ENCODE measurements around the gene TADA2A.
A peak's percentile ranks its signal among the peaks of the same experiment; 100 is the strongest.

Gene TADA2A, protein sequence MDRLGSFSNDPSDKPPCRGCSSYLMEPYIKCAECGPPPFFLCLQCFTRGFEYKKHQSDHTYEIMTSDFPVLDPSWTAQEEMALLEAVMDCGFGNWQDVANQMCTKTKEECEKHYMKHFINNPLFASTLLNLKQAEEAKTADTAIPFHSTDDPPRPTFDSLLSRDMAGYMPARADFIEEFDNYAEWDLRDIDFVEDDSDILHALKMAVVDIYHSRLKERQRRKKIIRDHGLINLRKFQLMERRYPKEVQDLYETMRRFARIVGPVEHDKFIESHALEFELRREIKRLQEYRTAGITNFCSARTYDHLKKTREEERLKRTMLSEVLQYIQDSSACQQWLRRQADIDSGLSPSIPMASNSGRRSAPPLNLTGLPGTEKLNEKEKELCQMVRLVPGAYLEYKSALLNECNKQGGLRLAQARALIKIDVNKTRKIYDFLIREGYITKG

GRCh38 chr17:37406635-37407461, at the start of gene TADA2A, which contains the start of gene ACACA:
Gene TADA2A, plus strand, starts transcription at chr17:37406886. Its CDS starts 4,480 bp downstream, at chr17:37411366.
Gene ACACA, minus strand, starts transcription at chr17:37406836. Its CDS starts 537 bp downstream, at chr17:37406299.
- Histone ChIP-seq H3K4me3 (ENCODE audit: low read length) (peak within 1 kb of the TSS; percentile 85), H3K9ac (ENCODE audit: low read length) (peak within 1 kb of the TSS; percentile 75), H3K27me3 (ENCODE audit: control insufficient read depth, insufficient read depth, low read length) (no peaks in the 10 kb centered on the region), H3K36me3 (ENCODE audit: control insufficient read depth, insufficient read depth, low read length) (no peaks in the 10 kb centered on the region), H3K4me1 (ENCODE audit: control insufficient read depth, insufficient read depth, low read length) (no peaks in the 10 kb centered on the region), H3K27ac (ENCODE audit: low read depth, low read length) (peak within 1 kb of the TSS; percentile 94)

GRCh38 chr17:37358098-37358829, 48.4 kb upstream of the TADA2A start:
- H3K9ac ChIP-seq (ENCODE audit: low read length), result peak overlapping the region; percentile 77
- H3K4me3 ChIP-seq (ENCODE audit: low read length), result peak overlapping the region; percentile 87
- H3K27ac ChIP-seq (ENCODE audit: low read depth, low read length), result peak overlapping the region; percentile 91
- H3K27me3 ChIP-seq (ENCODE audit: control insufficient read depth, insufficient read depth, low read length), result no peaks in the 10 kb centered on the region
- H3K36me3 ChIP-seq (ENCODE audit: control insufficient read depth, insufficient read depth, low read length), result no peaks in the 10 kb centered on the region
- peaks cover 8% of the 10 kb centered on the region for H3K4me1 ChIP-seq (ENCODE audit: control insufficient read depth, insufficient read depth, low read length)

DNA sequence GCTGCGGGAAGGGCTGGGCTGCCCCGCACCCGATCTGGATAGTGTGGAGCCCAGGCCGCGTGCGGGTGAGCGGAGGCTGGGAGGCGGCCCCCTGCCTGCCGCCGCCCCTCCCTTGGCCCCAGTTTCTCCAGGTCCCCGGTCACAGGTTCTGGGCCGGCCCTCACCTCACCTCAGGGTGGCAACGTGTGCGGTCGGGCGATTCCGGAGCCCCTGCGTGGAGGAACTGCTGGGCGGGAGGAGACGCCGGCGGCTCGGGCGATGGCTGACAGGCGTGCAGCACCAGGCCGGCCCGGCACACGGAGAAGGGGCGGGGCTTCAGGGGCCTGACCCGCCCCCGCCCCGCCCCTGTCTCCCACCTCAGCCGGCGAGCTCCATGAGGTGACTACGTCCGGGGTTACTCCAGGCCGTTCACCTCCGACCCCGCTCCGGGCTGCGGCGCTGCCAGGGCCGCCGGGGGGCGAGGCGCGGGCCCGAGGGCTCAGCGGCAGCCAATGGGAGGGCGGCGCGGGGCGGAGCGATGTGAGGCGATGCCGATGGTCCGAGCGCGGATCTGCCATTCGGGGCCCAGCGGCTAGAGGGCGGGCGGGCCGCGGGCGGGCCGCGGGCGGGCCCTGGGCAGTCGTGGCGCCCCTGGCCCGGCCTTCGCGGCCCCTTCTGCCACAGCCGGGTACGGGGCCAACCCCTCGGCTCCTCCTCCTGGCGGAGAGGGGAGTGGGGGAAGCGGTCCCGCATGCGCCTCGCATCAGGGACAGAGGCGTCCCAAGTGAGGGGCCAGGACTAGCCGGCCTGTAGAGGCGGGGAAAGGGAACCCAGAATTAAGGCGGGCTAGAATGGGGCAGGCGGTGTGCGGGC, 47.6 kb upstream of the TADA2A start:
- Histone ChIP-seq H3K9ac (ENCODE audit: low read length) (peak overlapping the region; percentile 77), H3K4me3 (ENCODE audit: low read length) (peak overlapping the region; percentile 87), H3K27me3 (ENCODE audit: control insufficient read depth, insufficient read depth, low read length) (no peaks in the 10 kb centered on the region), H3K4me1 (ENCODE audit: control insufficient read depth, insufficient read depth, low read length) (peaks cover 8% of the 10 kb centered on the region), H3K36me3 (ENCODE audit: control insufficient read depth, insufficient read depth, low read length) (no peaks in the 10 kb centered on the region), H3K27ac (ENCODE audit: low read depth, low read length) (peak overlapping the region; percentile 91)

- no peaks in the 10 kb centered on the region for H3K36me3 ChIP-seq (ENCODE audit: control insufficient read depth, insufficient read depth, low read length)
- H3K9ac ChIP-seq (ENCODE audit: low read length), result peak overlapping the region; percentile 70
- peak overlapping the region; percentile 87 for H3K4me3 ChIP-seq (ENCODE audit: low read length)
- peak overlapping the region; percentile 91 for H3K27ac ChIP-seq (ENCODE audit: low read depth, low read length)
- H3K4me1 ChIP-seq (ENCODE audit: control insufficient read depth, insufficient read depth, low read length), result peaks cover 8% of the 10 kb centered on the region
- no peaks in the 10 kb centered on the region for H3K27me3 ChIP-seq (ENCODE audit: control insufficient read depth, insufficient read depth, low read length)
These were observed 47.0 kb upstream of the TADA2A start for GRCh38 chr17:37359682-37360188.

- Histone ChIP-seq H3K4me1 (ENCODE audit: control insufficient read depth, insufficient read depth, low read length) (peaks cover 8% of the 10 kb centered on the region), H3K4me3 (ENCODE audit: low read length) (no peak overlapping the region), H3K27me3 (ENCODE audit: control insufficient read depth, insufficient read depth, low read length) (no peaks in the 10 kb centered on the region), H3K9ac (ENCODE audit: low read length) (no peak overlapping the region), H3K36me3 (ENCODE audit: control insufficient read depth, insufficient read depth, low read length) (no peaks in the 10 kb centered on the region), H3K27ac (ENCODE audit: low read depth, low read length) (no peak overlapping the region)
These were observed 46.1 kb upstream of the TADA2A start for GRCh38 chr17:37360632-37361031.

DNA sequence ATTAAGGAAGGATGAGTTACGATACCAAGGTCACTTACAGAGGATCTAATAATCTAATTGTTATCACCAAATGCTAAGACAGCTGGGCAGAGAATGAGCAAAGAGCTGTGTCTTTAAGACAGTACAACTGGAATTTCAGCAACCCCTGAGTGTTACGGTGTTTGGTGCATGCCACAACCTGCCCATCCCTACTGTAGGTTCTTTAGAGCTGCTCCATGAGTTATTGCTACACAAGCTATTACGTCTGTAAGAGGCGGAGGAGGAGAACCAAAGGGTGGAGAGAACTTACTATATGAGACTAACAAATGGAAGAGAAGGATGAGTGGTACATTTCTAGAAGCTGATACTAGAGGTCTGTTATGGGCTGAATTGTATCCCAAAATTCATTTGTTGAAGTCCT, 45.1 kb upstream of the TADA2A start:
- Histone ChIP-seq H3K27ac (ENCODE audit: low read depth, low read length) (no peak overlapping the region), H3K4me1 (ENCODE audit: control insufficient read depth, insufficient read depth, low read length) (peaks cover 8% of the 10 kb centered on the region), H3K27me3 (ENCODE audit: control insufficient read depth, insufficient read depth, low read length) (no peaks in the 10 kb centered on the region), H3K9ac (ENCODE audit: low read length) (no peak overlapping the region), H3K36me3 (ENCODE audit: control insufficient read depth, insufficient read depth, low read length) (no peaks in the 10 kb centered on the region), H3K4me3 (ENCODE audit: low read length) (no peak overlapping the region)

- H3K27me3 ChIP-seq (ENCODE audit: control insufficient read depth, insufficient read depth, low read length), result no peaks in the 10 kb centered on the region
- H3K36me3 ChIP-seq (ENCODE audit: control insufficient read depth, insufficient read depth, low read length), result no peaks in the 10 kb centered on the region
- H3K4me3 ChIP-seq (ENCODE audit: low read length), result no peak overlapping the region
These were observed 41.1 kb upstream of the TADA2A start for GRCh38 chr17:37365589-37365988.

GRCh38 chr17:37368577-37368976, 38.1 kb upstream of the TADA2A start:
- no peak overlapping the region for H3K4me3 ChIP-seq (ENCODE audit: low read length)

More at GRCh38 chr17:37365589-37365988, 41.1 kb upstream of the TADA2A start:
- no peaks in the 10 kb centered on the region for H3K4me1 ChIP-seq (ENCODE audit: control insufficient read depth, insufficient read depth, low read length)
- no peak overlapping the region for H3K27ac ChIP-seq (ENCODE audit: low read depth, low read length)
- H3K9ac ChIP-seq (ENCODE audit: low read length), result no peak overlapping the region

DNA sequence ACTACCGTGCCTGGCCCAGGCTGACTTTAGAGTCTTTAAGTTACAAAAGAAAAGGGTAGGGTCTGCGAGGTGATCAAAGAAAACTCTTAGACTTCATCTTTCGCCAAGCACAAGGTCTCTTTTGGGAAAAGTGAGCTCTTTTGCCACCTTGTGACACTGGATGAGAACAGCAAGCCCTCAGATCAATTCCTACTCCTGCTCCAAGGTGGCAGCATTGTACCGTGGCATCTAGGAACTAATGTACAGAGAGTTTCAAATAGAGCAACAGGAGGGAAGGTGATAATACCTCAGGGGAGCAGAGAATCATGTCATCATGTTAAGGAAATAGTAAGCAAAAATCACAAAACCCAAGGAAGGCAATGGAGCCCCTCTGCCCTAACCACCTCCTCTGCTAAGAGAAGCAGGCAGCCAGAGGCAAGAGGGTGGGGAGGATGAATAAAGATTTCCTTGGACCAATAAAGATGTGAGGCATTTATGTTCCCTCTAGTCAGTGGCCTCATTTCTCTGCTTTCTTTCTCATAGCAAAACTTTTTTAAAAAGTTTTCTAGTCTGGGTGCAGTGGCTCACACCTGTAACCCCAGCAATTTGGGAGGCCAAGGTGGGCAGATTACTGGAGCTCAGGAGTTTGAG, 33.0 kb upstream of the TADA2A start:
- Histone ChIP-seq H3K4me1 (ENCODE audit: control insufficient read depth, insufficient read depth, low read length) (no peaks in the 10 kb centered on the region), H3K4me3 (ENCODE audit: low read length) (no peak overlapping the region), H3K9ac (ENCODE audit: low read length) (no peak overlapping the region), H3K27me3 (ENCODE audit: control insufficient read depth, insufficient read depth, low read length) (no peaks in the 10 kb centered on the region), H3K27ac (ENCODE audit: low read depth, low read length) (no peak overlapping the region), H3K36me3 (ENCODE audit: control insufficient read depth, insufficient read depth, low read length) (no peaks in the 10 kb centered on the region)

More at GRCh38 chr17:37368577-37368976, 38.1 kb upstream of the TADA2A start:
- Histone ChIP-seq H3K36me3 (ENCODE audit: control insufficient read depth, insufficient read depth, low read length) (no peaks in the 10 kb centered on the region), H3K27ac (ENCODE audit: low read depth, low read length) (no peak overlapping the region), H3K4me1 (ENCODE audit: control insufficient read depth, insufficient read depth, low read length) (no peaks in the 10 kb centered on the region), H3K27me3 (ENCODE audit: control insufficient read depth, insufficient read depth, low read length) (no peaks in the 10 kb centered on the region), H3K9ac (ENCODE audit: low read length) (no peak overlapping the region)

- Histone ChIP-seq H3K27me3 (ENCODE audit: control insufficient read depth, insufficient read depth, low read length) (no peaks in the 10 kb centered on the region), H3K27ac (ENCODE audit: low read depth, low read length) (no peak within 1 kb of the TSS), H3K36me3 (ENCODE audit: control insufficient read depth, insufficient read depth, low read length) (no peaks in the 10 kb centered on the region), H3K9ac (ENCODE audit: low read length) (no peak within 1 kb of the TSS), H3K4me1 (ENCODE audit: control insufficient read depth, insufficient read depth, low read length) (no peaks in the 10 kb centered on the region), H3K4me3 (ENCODE audit: low read length) (no peak within 1 kb of the TSS)
These were observed 31.0 kb upstream of the TADA2A start, which contains the start of gene C17orf78 for GRCh38 chr17:37375706-37376105. Gene C17orf78, plus strand, starts transcription at chr17:37375985. Its CDS starts 108 bp downstream, at chr17:37376093.

DNA sequence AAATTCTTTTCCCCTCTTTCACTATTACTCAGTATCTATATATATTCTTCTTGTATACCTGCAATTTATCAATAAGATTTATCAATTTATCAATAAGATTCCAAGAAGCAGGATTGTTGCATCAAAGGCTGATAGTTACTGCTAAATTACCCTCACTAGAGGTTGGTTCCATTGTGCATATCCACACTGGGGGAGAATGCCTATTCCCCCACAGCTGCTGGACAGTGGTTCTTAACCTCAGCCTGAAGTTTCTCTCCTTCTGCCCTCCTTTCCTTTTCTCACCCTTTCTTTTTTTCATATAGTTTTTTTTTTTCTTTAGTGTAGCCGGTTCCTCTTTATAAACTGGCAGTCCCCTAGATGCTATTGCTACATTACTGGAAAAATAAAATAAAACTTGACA, 24.6 kb upstream of the TADA2A start:
- no peak overlapping the region for H3K27ac ChIP-seq (ENCODE audit: low read depth, low read length)
- H3K4me1 ChIP-seq (ENCODE audit: control insufficient read depth, insufficient read depth, low read length), result no peaks in the 10 kb centered on the region
- H3K4me3 ChIP-seq (ENCODE audit: low read length), result no peak overlapping the region
- no peak overlapping the region for H3K9ac ChIP-seq (ENCODE audit: low read length)
- H3K27me3 ChIP-seq (ENCODE audit: control insufficient read depth, insufficient read depth, low read length), result no peaks in the 10 kb centered on the region
- no peaks in the 10 kb centered on the region for H3K36me3 ChIP-seq (ENCODE audit: control insufficient read depth, insufficient read depth, low read length)

Data from rectal smooth muscle tissue (tissue), 1 donor.